Dermis microvascular lymphatic vessel endothelial cell (primary cell): ENCODE measurements around the gene BUB3. TPM values are rescaled to one million over a fixed set of nuclear protein-coding genes. Genes with fewer than 3 reads are reported as not detected.

Experiments
- DNase-seq, 2 donors: peaks; one replicate each; pipeline versions ENCODE4 v3.0.0 to v3.0.0-alpha.2; 2010; ENCODE audit warnings: low read depth in 2 of 2
- total RNA-seq: library from RNA; depleted of rRNA; stranded (reverse); fragments of >200 nt; gene quantifications from 2 replicates; pipeline ENCODE4 v1.2.1, GENCODE V29; 2014

BUB3 gene, protein sequence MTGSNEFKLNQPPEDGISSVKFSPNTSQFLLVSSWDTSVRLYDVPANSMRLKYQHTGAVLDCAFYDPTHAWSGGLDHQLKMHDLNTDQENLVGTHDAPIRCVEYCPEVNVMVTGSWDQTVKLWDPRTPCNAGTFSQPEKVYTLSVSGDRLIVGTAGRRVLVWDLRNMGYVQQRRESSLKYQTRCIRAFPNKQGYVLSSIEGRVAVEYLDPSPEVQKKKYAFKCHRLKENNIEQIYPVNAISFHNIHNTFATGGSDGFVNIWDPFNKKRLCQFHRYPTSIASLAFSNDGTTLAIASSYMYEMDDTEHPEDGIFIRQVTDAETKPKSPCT
- 148 and 222 TPM in 2 replicates for total RNA-seq

DNA sequence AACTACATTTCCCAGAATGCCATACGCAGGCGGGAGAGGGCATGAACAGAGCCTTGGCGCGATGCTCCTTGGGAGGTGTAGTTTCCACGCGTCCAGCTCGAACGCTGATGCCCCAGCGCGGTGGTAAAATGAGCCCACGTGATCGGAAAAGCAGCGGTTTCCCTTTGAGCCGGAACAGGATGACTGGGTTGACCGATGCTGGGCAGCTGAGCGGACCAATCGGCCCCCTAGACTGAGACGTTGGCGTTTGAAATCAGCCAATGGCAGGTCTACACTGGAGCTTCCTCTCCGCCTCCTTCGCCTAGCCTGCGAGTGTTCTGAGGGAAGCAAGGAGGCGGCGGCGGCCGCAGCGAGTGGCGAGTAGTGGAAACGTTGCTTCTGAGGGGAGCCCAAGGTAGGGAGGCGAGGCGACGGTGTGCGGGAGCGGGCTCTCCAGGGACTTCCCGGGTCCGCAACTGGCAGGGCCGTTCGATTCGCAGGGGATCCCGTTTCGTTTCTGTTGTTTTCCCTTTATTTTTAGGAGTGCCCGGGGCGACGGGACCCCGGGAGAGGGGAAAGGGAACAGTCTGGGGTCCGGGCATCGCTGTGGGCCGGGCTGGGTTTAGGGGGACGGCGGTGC, at the start of gene BUB3:
Gene BUB3 (plus strand): TSS at position 311 of the 619 bp plus-strand sequence. CDS start 516 bp downstream, outside the sequence.
- peak; percentile 99 to 100 for DNase-seq

DNA sequence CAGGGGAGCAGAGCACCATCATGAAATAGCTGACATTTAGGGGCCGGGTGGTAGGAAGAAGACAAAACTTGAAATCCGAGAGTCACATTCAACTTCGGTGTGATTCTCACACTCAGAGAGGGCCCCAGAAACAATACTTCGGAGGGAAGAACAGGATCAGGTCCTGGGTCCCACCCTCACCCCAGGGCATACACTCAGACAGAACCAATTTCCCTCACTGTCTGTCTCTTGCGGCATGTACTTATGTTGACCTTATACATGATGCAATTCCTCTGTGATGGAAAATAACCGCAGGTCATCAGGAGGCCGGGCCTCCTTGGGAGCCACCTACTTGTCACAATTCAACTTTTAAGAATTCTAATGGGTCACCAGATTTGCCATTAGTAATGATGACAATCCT, 44.7 kb upstream of the BUB3 start:
- DNase-seq: no peak

DNA sequence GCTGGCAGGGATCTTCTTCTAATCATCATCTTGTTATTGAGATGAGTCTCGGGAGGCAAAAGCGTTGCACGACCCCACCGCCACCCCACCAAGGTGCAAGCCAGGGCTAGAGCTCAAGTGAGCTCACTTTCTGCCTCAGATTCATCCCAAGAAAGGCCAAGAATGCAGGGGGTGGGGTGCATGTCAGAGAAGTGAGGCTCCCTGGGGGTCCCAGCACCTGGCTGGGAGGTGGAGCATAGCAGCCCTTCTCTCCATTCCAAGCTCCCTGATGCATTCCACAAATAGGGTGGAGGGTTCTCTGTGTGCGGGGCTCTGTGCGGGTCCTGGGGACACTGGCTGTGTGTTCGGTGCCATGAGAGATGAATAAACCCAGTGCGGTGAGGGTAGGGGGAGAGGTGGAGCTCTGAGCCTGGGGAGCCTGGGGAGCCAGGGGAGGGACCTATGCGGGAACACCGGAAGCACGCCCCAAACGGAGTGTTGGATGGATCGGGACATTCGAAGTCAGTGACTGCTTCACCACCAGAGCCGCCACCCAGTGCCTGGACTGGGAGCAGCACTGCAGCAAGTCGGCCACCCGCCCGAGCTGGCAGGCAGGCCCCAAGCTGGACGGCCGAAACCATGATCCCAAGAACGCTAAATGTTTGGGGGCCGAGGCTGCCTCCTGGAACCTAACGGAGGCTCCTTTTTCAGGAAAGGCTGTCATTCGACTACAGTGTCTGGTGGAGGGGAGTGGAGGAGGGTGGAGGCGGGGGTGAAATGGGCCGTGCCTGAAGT, 36.4 kb upstream of the BUB3 start:
- DNase-seq: no peak

DNA sequence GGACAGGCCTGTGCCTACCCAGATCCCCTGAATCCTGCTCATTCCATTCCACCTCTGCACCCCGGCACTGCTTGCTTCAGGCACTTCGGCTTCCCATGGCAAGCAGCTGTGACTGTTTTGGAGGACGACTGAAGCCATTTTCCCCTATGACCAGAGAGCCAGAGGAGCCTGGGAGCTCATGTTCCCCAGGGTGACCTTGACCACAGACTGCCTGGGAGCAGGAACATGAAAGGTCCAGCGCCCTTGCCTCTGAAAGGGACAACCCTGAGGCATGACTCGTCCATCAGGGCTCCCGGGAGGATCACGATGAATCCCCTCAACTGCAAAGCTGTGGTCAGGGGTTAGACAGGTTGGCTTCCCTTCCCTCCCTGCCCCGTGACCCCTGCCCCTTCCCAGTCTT, 35.1 kb upstream of the BUB3 start:
- no peak for DNase-seq

DNA sequence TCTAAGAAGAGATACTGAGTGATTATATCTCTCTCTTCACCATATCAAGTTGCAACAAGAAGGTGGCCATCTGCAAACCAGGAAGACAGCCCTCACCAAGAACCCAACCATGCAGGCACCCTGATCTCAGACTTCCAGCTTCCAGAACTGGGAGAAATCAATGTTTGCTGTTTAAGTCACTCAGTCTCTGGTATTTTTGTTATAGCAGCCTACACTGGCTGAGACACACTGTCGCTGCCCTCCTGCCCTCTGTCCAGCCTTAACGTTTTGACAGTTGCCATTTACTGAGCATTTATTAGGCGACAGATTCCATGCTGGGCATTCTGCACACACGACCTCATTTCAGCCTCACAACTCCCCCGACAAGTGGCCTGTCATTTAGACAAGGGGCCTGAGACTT, 28.0 kb upstream of the BUB3 start:
- no peak for DNase-seq

DNA sequence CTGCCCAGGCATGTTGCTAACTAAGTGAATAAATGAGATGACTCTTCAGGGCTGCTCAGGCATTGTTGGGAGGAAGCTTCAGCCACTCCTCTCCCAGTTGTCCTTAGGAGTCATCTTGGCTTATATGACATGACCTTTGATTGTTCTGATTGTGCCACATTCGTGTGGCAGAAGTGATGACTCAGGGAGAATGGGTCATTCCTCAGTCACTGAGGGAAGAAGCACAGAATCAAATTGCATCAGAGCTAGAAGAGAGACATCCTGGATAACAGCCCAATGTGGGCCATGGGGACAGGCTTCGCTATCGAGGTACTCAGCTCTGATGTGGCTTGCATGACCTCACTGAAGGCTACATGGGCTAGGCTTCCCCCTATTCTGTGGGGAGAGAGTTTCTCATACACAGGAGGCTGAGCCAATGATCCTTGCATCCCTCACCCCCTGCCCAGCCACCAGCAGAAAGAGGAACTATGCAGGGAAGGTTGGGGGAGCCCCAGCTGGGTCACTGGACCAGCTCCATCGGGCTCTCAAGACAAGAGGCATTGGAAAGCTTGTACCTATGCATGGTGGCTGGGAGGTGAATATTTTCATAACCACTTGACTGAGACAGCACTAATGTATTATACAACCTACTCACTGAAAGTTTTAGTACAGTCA, 24.5 kb upstream of the BUB3 start:
- no peak for DNase-seq

DNA sequence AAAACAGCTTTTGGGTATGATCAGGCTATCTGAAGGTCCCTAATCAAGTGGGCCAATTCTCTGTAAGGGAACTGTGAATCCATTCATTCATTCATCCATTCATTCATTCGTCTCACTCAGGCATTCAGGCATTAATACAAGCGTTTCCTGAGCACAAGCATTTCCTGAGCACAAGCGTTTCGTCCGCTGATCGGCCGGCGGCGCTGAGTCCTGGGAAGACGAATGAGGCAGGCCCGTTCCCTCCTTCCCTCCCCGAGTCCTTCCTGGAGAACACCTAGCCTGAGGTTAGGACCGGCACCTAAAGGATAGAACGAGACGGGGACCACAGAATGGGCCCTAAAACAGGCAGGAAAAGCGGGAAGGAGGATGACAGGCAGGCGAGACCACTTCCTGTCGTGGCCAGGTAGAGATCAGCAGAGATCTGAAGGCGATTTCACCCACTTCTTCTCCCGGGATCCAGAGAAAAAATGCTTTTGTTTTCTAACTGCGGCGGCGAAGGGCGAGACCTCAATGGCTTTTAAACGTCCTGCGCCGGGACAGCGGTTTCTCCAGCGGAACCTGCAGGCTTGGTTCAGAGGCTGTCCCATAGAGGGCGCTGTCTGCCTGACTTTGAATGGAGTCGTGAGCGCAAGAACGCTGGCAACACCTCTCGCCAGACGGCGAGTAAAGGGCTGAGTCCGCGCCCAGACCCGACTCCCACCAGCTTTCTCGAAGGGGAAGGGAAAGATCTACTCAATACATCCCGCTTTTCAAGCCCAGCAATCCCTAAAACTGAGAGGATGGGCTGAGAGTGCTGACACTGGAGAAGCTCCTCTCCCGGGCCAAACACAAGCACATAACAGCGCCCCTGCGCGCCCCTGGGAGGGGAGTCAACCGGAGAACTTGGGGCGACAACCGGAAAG, 21.4 kb upstream of the BUB3 start:
- DNase-seq: peak; percentile 68 to 81

DNA sequence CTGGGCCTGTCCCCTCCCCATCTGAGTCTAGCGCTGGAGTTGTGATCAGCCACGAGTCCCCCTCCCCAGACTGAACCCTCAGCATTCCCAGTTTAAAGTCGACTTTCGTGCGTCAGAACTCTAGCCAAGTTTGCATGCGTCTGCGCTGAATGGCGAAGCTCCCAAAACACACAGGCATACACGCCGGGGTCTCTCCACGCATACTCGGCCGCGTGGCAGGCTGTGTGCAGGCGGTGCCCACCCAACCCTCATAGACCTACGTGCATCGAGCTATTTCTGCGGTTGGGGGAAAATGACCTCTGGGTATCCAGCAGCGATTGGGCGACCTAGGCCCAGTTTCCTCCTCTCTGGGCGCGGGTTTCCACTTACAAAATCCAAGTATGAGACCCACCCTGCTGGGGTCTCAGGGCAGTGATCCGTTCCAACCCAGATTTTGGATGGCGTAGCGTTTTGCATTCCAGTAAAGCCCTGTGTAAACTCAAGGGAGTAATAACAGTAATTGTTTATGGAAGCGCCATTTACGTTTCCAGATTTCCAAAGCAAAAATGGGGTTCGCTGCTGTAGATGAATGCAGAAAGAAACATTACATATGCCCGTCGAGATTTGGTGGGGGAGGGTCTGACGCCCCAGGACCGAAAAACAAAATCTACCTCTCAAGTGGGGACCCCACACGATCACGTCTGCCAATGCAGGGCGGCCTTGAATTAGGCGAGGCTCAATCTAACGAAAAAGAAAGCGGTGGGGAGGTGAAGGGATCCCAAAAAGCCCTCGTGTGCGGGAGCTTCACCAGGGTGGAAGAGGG, 20.5 kb upstream of the BUB3 start:
- DNase-seq: no peak

DNA sequence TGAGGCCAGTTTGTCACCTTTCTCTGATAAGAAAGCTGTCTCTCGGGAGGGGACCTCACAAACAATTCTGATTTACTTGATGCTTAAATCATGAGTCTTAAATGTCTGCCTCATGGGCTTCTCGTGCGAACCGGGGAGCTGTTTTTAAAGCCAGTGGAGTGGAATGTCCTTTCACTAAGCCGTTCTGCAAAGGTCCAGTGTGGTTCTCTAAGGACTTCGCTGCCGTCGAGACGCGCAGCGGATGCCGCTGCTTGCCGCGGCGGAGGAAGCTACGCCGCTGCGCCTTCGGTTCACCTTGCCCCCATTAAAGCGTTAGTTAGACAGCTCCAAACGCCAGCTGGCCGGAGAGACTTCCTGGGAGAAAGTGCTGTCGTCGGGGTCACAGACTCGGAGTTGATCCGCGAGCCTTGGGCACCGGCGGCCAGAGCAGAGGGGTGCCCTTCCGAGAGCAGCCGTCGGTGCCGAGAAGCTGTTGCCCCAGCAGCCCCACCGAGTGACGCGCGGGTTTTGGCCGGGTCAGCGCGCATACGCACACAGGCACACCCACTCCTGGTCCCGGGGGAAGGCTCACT, 19.8 kb upstream of the BUB3 start:
- DNase-seq: no peak

DNA sequence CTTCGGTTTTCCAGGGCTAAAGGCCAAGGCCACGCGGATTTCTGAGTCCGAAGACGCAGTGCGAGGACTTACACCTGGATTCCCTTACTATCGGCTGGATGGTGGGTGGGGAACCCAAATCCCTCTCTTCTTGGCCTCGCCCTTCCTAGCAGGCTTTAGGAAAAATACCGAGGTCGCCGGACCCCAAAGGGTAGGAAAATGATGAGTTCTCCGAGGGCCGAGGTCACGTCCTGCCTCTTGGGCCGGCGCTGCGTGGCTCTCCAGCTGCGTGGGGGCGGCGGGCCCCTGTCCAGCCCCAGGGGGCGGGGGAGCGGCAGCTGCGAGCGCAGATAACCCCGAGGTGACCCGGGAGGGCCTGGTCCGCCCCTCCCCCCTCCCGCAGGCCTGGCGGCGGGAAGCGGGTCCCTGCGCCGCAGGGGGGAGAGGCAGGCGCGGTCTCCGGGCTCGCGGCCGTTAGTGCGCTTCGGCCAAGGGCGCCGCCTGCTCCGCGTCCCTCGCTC, 19.2 kb upstream of the BUB3 start:
- no peak for DNase-seq

DNA sequence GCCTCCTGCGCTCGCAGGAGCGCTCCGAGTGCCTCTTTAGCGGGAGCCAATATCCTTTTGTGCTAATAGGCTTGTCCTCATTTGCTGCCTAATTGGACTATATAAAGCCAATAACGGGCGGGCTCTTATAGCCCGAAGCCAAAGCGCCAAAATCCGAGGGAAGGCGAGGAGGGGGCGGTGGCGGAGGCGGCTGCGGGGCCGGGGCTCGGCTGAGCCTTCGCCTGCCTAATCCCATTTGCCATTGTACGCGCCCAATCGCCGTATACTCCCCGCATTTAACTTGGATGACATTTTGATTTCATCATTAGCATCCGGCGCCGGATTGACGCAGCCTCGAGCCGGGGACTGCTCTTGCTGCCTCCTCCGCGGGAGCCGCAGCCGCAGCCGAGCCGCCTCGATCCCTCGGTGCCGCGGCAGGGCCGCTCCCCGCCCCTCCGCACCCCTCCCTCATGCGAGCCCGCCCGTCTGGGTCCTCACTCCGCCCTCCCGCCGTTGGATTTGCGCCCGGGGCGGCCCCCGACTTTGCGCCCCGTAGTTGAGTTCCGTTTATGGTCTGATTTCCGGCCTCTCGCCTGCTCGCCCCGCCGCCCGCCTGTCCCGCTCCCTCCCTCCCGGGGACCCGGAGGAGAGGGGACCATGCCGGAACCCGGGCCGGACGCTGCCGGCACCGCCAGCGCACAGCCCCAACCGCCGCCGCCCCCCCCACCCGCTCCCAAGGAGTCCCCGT, 18.6 kb upstream of the BUB3 start, which contains the start of gene HMX3:
Gene HMX3 (plus strand): TSS at position 556 of the 727 bp plus-strand sequence. CDS start 81 bp downstream, at position 637.
- DNase-seq: no peak

DNA sequence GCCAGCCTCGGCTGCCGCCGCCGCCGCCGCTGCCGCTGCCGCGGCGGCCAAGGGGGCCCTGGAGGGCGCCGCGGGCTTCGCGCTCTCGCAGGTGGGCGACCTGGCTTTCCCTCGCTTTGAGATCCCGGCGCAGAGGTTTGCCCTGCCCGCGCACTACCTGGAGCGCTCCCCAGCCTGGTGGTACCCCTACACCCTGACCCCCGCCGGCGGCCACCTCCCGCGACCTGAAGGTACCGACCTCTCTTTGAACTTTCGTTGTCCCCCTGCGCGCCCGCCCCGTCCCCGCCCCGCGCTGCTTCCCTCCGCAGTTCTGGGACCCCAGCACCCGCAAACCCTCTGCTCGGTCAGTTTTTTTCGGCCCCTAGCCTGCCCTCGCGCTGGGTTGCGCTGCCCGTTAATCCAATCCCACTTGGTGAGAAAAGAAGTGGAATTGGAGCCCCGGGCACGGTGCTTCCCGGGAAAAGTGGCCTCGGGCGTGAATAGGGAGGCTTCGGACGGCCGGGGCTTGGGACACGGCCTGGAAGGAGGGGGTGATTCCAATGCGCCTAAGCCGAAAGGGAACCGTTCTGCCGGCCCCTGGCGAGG, 17.9 kb upstream of the BUB3 start:
- DNase-seq: no peak

DNA sequence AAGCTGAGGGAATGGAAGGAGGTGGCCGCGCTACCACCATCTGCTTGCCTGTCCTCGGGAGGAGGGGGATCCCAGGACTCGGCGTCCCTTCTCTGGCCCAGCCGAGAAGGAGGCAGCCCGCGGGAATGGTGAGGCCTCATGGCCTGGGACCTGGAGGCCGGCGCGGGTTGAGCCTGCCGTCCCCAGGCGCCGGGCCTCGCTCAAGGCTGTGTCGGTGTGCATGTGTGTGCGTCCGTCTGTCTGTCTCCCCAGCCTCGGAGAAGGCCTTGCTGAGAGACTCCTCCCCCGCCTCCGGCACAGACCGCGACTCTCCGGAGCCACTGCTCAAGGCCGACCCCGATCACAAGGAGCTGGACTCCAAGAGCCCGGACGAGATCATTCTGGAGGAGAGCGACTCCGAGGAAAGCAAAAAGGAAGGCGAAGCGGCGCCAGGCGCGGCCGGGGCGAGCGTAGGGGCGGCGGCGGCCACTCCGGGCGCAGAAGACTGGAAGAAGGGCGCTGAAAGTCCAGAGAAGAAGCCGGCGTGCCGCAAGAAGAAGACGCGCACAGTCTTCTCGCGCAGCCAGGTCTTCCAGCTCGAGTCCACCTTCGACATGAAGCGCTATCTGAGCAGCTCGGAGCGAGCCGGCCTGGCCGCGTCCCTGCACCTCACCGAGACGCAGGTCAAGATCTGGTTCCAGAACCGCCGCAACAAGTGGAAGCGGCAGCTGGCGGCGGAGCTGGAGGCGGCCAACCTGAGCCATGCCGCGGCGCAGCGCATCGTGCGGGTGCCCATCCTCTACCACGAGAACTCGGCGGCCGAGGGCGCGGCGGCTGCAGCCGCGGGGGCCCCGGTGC, 17.2 kb upstream of the BUB3 start:
- DNase-seq: no peak

DNA sequence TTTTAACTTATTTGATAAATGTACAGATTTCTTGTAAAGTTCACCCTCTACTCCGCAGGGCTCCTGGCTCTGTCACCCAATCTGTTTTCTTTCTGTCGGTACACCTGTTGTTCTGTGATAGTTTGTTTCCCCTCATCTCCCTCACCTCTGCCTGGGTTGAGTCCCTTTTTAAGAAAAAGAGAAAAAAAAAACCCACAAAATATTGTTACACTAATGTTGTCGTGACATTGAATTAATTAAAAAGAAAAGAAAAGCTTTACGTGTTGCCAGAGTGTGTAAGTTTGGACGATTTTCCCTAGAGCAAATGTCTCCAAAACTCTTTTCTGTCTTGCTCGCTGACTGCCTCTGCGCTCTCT, 15.1 kb upstream of the BUB3 start:
- no peak for DNase-seq

DNA sequence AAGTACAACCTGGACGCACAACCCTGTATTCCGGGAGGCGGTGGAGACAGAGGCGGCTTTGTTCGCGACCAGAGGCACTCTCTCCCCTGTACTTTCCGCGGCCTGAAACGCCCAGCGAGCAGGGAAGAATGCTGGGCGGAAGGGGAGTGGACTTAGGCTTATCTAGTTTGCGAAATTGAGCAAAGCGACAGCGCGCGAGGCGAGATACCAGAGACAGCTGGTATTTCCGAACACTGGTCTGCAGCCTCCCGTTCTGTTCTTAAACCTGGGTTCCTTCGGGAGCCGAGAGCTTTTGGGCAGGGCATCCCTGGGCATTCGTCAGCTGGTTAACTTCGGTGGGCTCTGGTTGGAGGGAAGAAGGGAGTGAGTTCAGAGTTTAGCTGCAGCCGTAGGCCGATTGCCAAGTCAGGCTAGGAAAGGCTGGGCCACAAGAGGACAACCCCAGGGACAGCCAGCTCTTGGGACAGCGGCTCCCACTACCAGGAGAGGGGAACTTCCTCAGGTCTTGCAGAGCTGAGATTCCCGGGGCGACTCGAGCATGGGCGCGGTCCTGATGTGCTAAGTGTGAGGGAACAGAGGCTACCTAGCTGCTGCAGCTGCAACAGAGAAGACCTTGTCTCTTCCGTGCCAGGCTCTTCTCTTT, 14.6 kb upstream of the BUB3 start:
- no peak for DNase-seq

DNA sequence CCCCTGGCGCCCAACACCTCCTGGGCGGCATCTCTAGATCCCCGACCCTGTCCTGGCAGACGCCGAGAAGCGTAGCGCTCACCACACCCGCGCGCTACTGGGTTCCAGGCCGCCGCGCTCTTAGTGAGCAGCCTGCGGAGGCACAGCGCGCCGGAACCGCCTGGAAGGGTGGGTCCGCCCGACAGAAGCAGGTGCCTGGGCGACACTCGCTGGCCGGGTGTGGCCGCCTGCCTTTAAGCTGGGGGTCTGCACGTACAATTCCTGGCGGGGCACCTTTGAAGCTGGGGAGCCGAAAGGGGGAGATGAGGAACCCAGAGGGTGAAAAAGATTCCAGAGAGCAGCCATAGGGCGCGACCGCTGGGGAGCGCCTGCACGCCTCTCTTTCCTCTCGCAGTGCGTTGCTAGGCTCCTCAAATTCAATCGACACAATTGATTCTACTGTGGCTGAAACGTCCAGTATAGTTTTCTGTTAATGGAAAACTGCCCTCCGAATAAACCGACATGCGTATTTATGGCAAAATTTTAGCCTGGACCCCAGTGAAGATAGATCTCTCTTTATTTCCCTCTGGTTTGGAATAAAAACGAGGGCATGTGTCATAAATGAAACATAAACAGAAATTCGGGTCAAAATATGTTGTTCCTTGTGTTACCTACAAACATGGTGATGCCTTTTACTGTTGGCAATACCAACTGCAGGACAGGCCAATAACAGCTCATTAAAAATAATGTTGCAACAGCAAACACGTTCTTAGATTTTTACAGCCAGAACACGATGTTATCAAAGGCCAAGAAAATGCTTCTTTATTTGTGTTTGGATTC, 13.8 kb upstream of the BUB3 start:
- no peak for DNase-seq
